SK-N-SH (cell line): ENCODE results near the gene RBM47. TPM values are rescaled to one million over a fixed set of nuclear protein-coding genes. Genes with fewer than 3 reads are reported as not detected.

Experiments used
- CTCF ChIA-PET: fragments of 300-600, 350-600 bp; formaldehyde crosslinking; extraction: SDS; loops from one replicate; lab custom pipeline; 2021; lab: Yijun Ruan, JAX
- POLR2A ChIA-PET: fragments of 350-600 bp; sonication (Branson Sonifier 250); formaldehyde crosslinking; extraction: SDS; loops from one replicate; lab custom pipeline; 2020; ENCODE audit warnings: antibody characterized with exemption, inconsistent platforms; lab: Yijun Ruan, JAX
- DNase-seq: peaks from one replicate; pipeline ENCODE4 v3.0.0; 2012
- H2AFZ ChIP-seq: fragments of 200-600 bp; sonication (generic); 2 replicates; pipeline ENCODE4 v1.8.1; 2016; ENCODE audit warnings: antibody characterized with exemption, mild to moderate bottlenecking, low read depth
- H3F3A ChIP-seq: fragments of 200-600 bp; sonication (generic); replicated peaks from 2 replicates; pipeline ENCODE3; 2016; ENCODE audit warnings: antibody characterized with exemption, mild to moderate bottlenecking; ENCODE audit not compliant: insufficient read depth
- H3K27ac ChIP-seq, 2 experiments: fragments of 200-500 bp in 1 of 2; fragments of 200-600 bp in 1 of 2; sonication (Bioruptor generic) in 1 of 2; sonication (generic), shearing (Covaris generic) in 1 of 2; 2 replicates each; pipeline versions ENCODE4 v1.5.1 to v1.6.1; 2014 to 2016; ENCODE audit warnings: low read depth in 2 of 2, inconsistent platforms in 1 of 2, low read length in 1 of 2, mild to moderate bottlenecking in 1 of 2, mixed read lengths in 1 of 2
- H3K27me3 ChIP-seq: fragments of 200-600 bp; sonication (generic), shearing (Covaris generic); 2 replicates; pipeline ENCODE4 v1.6.1; 2016; ENCODE audit warnings: mixed run types; ENCODE audit not compliant: insufficient read depth
- H3K36me3 ChIP-seq, 2 experiments: fragments of 200-500 bp in 1 of 2; fragments of 200-600 bp in 1 of 2; sonication (Bioruptor generic) in 1 of 2; sonication (generic) in 1 of 2; replicated peaks in 1 of 2; 2 replicates each; pipeline versions ENCODE3 to v1.5.1; 2014 to 2016; ENCODE audit warnings: low read length in 1 of 2, mild to moderate bottlenecking in 1 of 2; ENCODE audit not compliant: insufficient read depth in 2 of 2, control insufficient read depth in 1 of 2
- H3K4me1 ChIP-seq, 2 experiments: fragments of 200-500 bp in 1 of 2; fragments of 200-600 bp in 1 of 2; sonication (Bioruptor generic) in 1 of 2; sonication (generic), shearing (Covaris generic) in 1 of 2; 2 replicates each; pipeline versions ENCODE4 v1.5.1 to v1.6.1; 2014 to 2016; ENCODE audit warnings: low read depth in 1 of 2, low read length in 1 of 2, mixed run types in 1 of 2; ENCODE audit not compliant: insufficient read depth in 2 of 2, control insufficient read depth in 1 of 2
- H3K4me2 ChIP-seq: fragments of 200-600 bp; sonication (generic), shearing (Covaris generic); 2 replicates; pipeline ENCODE4 v1.6.1; 2017; ENCODE audit warnings: mixed run types
- H3K4me3 ChIP-seq, 2 experiments: fragments of 200-500 bp in 1 of 2; fragments of 200-600 bp in 1 of 2; sonication (Bioruptor generic) in 1 of 2; sonication (generic), shearing (Covaris generic) in 1 of 2; 2 replicates each; pipeline versions ENCODE4 v1.5.1 to v1.8.1; 2014 to 2016; ENCODE audit warnings: low read depth in 2 of 2, inconsistent platforms in 1 of 2, low read length in 1 of 2, mild to moderate bottlenecking in 1 of 2, mixed read lengths in 1 of 2, moderate library complexity in 1 of 2
- H3K79me2 ChIP-seq: fragments of 200-600 bp; sonication (generic); 2 replicates; pipeline ENCODE4 v1.8.1; 2017; ENCODE audit warnings: mild to moderate bottlenecking; ENCODE audit not compliant: insufficient read depth
- H3K9ac ChIP-seq: fragments of 200-600 bp; sonication (generic); 2 replicates; pipeline ENCODE4 v1.6.1; 2017; ENCODE audit warnings: mixed run types
- H3K9me2 ChIP-seq: fragments of 200-600 bp; sonication (generic); 2 replicates; pipeline ENCODE4 v1.6.1; 2017; ENCODE audit warnings: mixed run types
- H3K9me3 ChIP-seq: fragments of 200-600 bp; sonication (generic); 2 replicates; pipeline ENCODE4 v1.6.1; 2017; ENCODE audit warnings: mixed run types, mild to moderate bottlenecking, moderate library complexity
- H4K20me1 ChIP-seq: fragments of 200-600 bp; sonication (generic); 2 replicates; pipeline ENCODE4 v1.6.1; 2017; ENCODE audit warnings: mild to moderate bottlenecking, mixed run types; ENCODE audit not compliant: insufficient read depth
- CHD2 ChIP-seq: fragments of 150-350 bp; IDR thresholded peaks from 2 replicates; pipeline ENCODE4 v1.6.1; 2018; ENCODE audit warnings: low read length; ENCODE audit not compliant: partially characterized antibody
- ELF1 ChIP-seq: IDR thresholded peaks from 2 replicates; pipeline ENCODE4 v1.4.0; 2012
- EP300 ChIP-seq, 2 experiments: IDR thresholded peaks; 2 replicates each; pipeline versions ENCODE4 v1.4.0 to v1.6.1; 2012; ENCODE audit warnings: borderline replicate concordance in 1 of 2, low read depth in 1 of 2, low read length in 1 of 2
- EZH2phosphoT487 ChIP-seq: fragments of 200-600 bp; sonication (generic); IDR thresholded peaks from 2 replicates; pipeline ENCODE4 v1.6.1; 2017; ENCODE audit warnings: low read depth, mixed run types, mild to moderate bottlenecking, antibody characterized with exemption, moderate library complexity, borderline replicate concordance
- FOSL2 ChIP-seq: IDR thresholded peaks from 2 replicates; pipeline ENCODE4 v1.4.0; 2012; ENCODE audit warnings: low read depth, mild to moderate bottlenecking, moderate library complexity, borderline replicate concordance
- FOXM1 ChIP-seq: IDR thresholded peaks from 2 replicates; pipeline ENCODE4 v1.4.0; 2012; ENCODE audit warnings: low read depth, mild to moderate bottlenecking
- JUND ChIP-seq: IDR thresholded peaks from 2 replicates; pipeline ENCODE4 v1.4.0; 2012
- MXI1 ChIP-seq: IDR thresholded peaks from 2 replicates; pipeline ENCODE4 v1.6.1; 2012; ENCODE audit warnings: mild to moderate bottlenecking, low read depth, low read length, improper control_type of control experiment
- NFIC ChIP-seq: IDR thresholded peaks from 2 replicates; pipeline ENCODE4 v1.4.0; 2012; ENCODE audit warnings: borderline replicate concordance
- RAD21 ChIP-seq: IDR thresholded peaks from 2 replicates; pipeline ENCODE4 v1.6.1; 2012; ENCODE audit warnings: mild to moderate bottlenecking, low read length
- TAF1 ChIP-seq: IDR thresholded peaks from 2 replicates; pipeline ENCODE4 v1.6.1; 2012; ENCODE audit warnings: low read depth, mild to moderate bottlenecking, low read length, moderate library complexity, borderline replicate concordance
- TCF12 ChIP-seq: IDR thresholded peaks from 2 replicates; pipeline ENCODE4 v1.4.0; 2012
- TEAD4 ChIP-seq: IDR thresholded peaks from 2 replicates; pipeline ENCODE4 v1.4.0; 2012; ENCODE audit warnings: mild to moderate bottlenecking, borderline replicate concordance; ENCODE audit not compliant: insufficient read depth
- polyA plus RNA-seq, 3 experiments: library from polyadenylated mRNA; depleted of rRNA; stranded (reverse); fragments of >200 nt; gene quantifications; 2 replicates each; pipeline ENCODE4 v1.2.3, GENCODE V29; 2012
- TF ChIP-seq, protein P1 (sequence below): fragments of 150-350 bp; IDR thresholded peaks from 2 replicates; pipeline ENCODE4 v1.6.1; 2016; ENCODE audit warnings: mild to moderate bottlenecking, low read depth, low read length
- TF ChIP-seq, protein P2 (sequence below): IDR thresholded peaks from 2 replicates; pipeline ENCODE4; 2012
- TF ChIP-seq, protein P3 (sequence below): IDR thresholded peaks from 2 replicates; pipeline ENCODE4 v1.4.0; 2012; ENCODE audit warnings: low read depth, borderline replicate concordance
- TF ChIP-seq, protein P4 (sequence below): IDR thresholded peaks from 2 replicates; pipeline ENCODE4 v1.4.0; 2012; ENCODE audit warnings: low read depth
- TF ChIP-seq, protein P5 (sequence below): fragments of 150-350 bp; IDR thresholded peaks from 2 replicates; pipeline ENCODE4 v1.6.1; 2017; ENCODE audit warnings: antibody characterized with exemption, low read length, low read depth, borderline replicate concordance

The RBM47 gene
- polyA plus RNA-seq, 1 of the 3 experiments (the other 2 are of a cell fraction): 6.8 TPM

DNA sequence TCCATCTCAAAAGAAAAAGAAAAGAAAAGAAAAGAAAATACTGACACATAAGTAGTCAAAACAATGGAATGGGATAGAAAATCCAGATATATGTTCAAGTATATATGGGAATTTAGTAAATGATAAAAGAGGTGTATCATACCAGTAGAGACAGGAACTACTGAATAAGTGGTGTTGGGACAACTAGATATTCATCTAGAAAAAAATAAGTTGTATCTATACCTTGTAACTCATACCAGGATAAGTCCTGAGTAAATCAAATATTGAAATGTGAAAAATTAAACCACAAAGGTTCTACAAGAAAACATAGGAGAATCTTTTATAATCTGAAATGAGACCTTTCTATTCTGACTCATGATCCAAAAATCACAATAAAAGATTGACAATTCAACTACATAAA, 58.5 kb downstream of the RBM47 start:
- Histone ChIP-seq H3K9me2 (no peaks in the 10 kb centered on the region), H3K4me1 (no peaks in the 10 kb centered on the region), H3F3A (peaks cover 19% of the 10 kb centered on the region), H3K27ac (no peak overlapping the region; a peak in 1 of 4 replicates), H3K27me3 (no peaks in the 10 kb centered on the region), H3K36me3 (no peaks in the 10 kb centered on the region), H3K9me3 (no peaks in the 10 kb centered on the region), H3K4me2 (no peak overlapping the region), H4K20me1 (no peaks in the 10 kb centered on the region), H2AFZ (no peak overlapping the region), H3K4me3 (no peak overlapping the region), H3K9ac (no peak overlapping the region), H3K79me2 (no peaks in the 10 kb centered on the region)
- ChIA-PET CTCF (no interaction called here), POLR2A (no interaction called here)
- DNase-seq: no peak
- TF ChIP-seq, protein P1, sequence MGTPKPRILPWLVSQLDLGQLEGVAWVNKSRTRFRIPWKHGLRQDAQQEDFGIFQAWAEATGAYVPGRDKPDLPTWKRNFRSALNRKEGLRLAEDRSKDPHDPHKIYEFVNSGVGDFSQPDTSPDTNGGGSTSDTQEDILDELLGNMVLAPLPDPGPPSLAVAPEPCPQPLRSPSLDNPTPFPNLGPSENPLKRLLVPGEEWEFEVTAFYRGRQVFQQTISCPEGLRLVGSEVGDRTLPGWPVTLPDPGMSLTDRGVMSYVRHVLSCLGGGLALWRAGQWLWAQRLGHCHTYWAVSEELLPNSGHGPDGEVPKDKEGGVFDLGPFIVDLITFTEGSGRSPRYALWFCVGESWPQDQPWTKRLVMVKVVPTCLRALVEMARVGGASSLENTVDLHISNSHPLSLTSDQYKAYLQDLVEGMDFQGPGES: no peak
- TF ChIP-seq MXI1 (no peak), JUND (no peak), ELF1 (no peak), TEAD4 (no peak), TCF12 (no peak), RAD21 (no peak), FOSL2 (no peak), EP300 (IDR thresholded peaks at IDR 0.05; ENCODE audit: borderline replicate concordance in 1 of 2, low read depth in 1 of 2, low read length in 1 of 2) (no peak), NFIC (no peak), EZH2phosphoT487 (no peak), TAF1 (no peak), FOXM1 (no peak), CHD2 (no peak)
- TF ChIP-seq, protein P2, sequence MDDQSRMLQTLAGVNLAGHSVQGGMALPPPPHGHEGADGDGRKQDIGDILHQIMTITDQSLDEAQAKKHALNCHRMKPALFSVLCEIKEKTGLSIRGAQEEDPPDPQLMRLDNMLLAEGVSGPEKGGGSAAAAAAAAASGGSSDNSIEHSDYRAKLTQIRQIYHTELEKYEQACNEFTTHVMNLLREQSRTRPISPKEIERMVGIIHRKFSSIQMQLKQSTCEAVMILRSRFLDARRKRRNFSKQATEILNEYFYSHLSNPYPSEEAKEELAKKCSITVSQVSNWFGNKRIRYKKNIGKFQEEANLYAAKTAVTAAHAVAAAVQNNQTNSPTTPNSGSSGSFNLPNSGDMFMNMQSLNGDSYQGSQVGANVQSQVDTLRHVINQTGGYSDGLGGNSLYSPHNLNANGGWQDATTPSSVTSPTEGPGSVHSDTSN: no peak
- TF ChIP-seq, protein P3, sequence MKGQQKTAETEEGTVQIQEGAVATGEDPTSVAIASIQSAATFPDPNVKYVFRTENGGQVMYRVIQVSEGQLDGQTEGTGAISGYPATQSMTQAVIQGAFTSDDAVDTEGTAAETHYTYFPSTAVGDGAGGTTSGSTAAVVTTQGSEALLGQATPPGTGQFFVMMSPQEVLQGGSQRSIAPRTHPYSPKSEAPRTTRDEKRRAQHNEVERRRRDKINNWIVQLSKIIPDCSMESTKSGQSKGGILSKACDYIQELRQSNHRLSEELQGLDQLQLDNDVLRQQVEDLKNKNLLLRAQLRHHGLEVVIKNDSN: no peak
- TF ChIP-seq, protein P4, sequence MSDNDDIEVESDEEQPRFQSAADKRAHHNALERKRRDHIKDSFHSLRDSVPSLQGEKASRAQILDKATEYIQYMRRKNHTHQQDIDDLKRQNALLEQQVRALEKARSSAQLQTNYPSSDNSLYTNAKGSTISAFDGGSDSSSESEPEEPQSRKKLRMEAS: no peak
- TF ChIP-seq, protein P5, sequence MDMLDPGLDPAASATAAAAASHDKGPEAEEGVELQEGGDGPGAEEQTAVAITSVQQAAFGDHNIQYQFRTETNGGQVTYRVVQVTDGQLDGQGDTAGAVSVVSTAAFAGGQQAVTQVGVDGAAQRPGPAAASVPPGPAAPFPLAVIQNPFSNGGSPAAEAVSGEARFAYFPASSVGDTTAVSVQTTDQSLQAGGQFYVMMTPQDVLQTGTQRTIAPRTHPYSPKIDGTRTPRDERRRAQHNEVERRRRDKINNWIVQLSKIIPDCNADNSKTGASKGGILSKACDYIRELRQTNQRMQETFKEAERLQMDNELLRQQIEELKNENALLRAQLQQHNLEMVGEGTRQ: no peak
